ENCODE data around the gene UBQLN4. TPM values are rescaled to one million over a fixed set of nuclear protein-coding genes. Genes with fewer than 3 reads are reported as not detected.
"Not testable (repeated sequence)": the region's sequence is repeated elsewhere in the genome, so short reads cannot be mapped to it uniquely, and the experiment has no call there.

The UBQLN4 gene
- total RNA-seq, 1 experiment from 2014 or later: 37.7 TPM

DNA sequence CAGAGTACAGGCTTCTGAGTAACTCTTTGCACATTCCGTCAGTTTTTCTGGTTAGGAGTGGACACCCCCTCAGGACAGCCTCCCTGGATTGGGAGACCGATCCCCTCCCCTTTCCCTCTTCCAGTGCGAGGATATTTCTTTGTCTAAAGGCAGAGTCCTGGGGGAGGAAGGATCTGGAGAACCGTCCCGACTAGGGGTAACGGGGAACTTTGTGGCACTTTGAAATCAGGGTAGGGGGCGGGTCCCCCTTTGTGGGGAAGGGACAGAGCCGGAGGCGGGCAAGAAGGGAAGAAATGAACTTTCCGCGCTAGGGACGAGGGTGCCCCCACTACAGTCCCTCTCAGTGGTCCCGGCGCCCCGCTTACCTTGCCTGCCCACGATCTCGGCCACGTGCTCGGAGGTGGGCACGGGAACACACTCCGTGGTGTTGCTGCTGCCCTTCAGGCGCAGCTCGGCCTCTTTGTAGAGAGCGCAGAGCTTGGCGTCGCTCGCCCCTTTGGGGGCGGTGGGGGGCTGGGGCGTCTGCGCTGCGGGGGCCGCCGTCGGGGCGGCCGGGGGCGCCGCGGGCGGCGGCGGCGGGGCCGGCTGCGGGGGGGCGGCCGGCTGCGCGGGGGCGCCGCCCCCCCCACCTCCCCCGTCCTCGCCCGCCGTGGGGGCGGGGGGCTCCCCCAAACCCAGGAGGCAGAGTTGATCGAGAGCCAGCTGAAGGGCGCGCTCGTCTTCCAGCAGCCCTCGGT is 27.8 kb upstream of the UBQLN4 start:
- no peak for DNase-seq (ENCODE audit: low read depth)

DNA sequence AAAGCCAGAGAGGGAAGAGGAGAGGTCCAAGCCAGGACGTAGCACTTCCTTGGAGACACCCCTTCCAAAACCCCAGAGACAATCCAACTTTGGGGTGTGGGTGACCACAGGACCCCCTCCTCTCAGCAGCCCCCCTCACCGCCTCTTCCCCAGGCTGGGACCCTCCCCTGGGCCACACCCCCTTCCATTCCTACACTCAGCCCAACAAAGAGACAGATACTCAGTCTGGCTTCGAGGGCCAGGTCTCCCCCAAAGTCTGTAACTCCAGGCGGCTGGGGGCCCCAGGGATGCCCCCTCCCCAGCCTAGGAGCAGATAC is 27.2 kb upstream of the UBQLN4 start:
- no peak for DNase-seq (ENCODE audit: low read depth)

DNA sequence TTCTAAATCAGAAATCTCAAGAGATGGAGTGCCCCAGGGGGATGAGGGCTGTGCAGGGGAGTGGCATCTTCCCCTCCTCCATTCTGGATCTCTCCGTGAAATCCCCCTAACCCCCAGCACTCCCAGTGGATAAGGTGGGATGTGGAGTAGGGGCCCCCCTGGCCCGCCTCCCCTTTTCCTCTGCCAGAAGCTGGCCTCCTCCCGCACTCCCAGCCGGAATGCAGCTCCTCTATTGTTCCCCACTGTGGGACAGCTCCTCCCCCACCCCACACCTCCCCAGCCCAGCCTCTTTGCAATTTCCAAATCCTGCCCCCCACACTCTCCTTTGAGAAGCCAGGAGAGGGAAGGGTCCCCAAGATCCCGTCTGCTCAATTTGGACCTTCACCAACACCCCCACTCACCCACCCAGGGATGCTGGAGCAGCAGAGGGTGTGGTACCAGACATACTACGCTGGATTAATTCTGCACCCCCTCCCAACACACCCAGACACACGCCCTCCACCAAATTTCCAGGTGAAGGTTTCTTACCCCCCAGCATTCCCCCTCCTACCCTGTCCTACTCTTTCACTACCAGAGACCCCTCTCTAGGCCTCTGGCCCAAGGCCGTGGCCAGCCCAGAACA is 26.8 kb upstream of the UBQLN4 start:
- DNase-seq (ENCODE audit: low read depth): no peak

- DNase-seq (ENCODE audit: low read depth): no peak
These were observed 26.2 kb upstream of the UBQLN4 start for GRCh38 chr1:156079762-156080161.

DNA sequence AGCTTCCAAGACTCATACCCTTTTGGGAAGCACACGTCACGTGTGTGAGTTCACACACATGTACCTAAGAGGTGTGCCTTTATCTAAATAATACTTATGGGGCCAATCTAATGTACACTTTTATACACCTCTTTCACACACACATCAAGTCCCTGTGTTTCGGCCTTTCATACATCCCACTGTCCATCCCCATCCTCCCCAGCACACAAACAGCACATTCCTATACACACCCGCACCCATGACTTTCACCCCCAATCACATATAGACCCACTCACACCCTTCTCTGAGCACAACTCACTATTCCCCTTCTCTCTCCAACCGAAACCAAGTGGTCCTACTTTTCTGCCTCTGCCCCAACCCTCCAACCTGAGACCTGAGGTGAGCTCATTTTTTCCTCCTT is 25.1 kb upstream of the UBQLN4 start:
- DNase-seq (ENCODE audit: low read depth): no peak

- no peak for DNase-seq (ENCODE audit: low read depth)
These were observed 23.8 kb upstream of the UBQLN4 start for GRCh38 chr1:156077430-156077760.

- no peak for DNase-seq (ENCODE audit: low read depth)
These were observed 23.2 kb upstream of the UBQLN4 start for GRCh38 chr1:156076609-156077429.

DNA sequence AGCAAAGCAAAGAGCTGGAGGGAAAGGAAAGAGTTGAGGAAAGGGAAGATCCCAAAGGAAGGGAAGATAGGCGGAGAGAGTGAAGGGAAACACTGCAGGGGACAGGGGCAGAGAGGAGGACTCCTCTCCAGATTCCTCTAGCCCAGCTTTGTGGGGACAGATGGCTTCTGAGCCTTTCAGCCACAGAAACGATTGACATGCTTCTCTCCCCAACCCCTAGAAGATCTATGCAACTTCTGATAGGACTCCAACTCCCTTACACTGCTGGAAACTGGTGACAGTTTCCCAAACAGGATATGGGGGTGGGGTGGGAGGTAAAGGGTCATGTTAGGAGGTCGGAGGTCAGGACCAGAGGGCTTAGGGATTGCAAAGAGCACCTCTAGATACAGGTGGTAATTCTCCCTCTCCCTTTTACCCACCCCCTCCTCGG is 22.2 kb upstream of the UBQLN4 start:
- DNase-seq (ENCODE audit: low read depth): no peak

- DNase-seq (ENCODE audit: low read depth): no peak
These were observed 21.6 kb upstream of the UBQLN4 start for GRCh38 chr1:156075162-156075561.

- DNase-seq (ENCODE audit: low read depth): no peak
These were observed 21.1 kb upstream of the UBQLN4 start for GRCh38 chr1:156074661-156075060.

DNA sequence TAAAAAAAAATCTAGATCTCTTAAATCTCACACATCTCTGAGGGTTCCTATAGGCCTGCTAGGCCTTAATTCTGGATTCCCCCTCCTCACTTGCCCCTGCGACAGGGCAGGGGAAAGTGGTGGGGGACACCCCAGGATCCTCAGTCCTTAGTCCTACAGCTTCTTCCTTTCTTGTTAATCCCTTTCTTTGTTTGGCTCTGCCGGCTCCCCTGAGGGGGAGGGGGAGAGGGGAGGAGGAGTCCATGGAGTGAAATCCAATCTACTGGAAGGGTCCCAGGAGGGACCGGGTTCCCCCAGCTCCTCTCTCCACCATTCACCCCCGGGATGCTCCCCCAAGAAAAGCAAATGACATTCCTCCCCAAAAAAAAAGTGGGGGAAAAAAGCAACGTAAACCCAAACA is 20.1 kb upstream of the UBQLN4 start:
- DNase-seq (ENCODE audit: low read depth): no peak

DNA sequence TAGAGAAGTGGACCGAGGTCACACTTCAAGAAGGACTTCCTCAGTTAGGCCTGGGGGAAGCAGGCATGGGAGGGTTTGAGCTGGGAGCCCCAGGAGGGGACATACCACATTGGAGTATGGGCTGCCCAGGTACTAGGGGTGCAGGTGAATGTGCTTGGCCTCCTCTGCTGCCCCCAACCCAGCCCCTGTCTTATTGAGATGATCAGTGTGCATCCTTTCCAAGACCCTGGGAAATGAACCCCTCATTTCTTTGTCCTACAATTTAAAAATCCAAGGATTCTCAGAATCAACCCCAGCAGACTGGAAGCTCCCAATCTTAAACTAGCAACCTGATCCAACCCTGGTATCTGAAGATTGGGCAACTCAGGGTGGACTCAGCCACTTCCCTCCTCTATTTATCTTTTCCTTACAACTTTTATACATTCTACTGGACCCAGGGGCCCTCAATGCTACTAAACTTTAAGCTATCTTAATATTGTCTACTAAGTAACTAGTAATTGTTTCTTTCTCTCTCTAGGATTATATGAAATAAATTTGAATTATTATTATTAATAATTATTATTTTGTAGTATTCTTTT is 19.6 kb upstream of the UBQLN4 start:
- no peak for DNase-seq (ENCODE audit: low read depth)

GRCh38 chr1:156072251-156072650 is 18.7 kb upstream of the UBQLN4 start:
- DNase-seq (ENCODE audit: low read depth): no peak

DNA sequence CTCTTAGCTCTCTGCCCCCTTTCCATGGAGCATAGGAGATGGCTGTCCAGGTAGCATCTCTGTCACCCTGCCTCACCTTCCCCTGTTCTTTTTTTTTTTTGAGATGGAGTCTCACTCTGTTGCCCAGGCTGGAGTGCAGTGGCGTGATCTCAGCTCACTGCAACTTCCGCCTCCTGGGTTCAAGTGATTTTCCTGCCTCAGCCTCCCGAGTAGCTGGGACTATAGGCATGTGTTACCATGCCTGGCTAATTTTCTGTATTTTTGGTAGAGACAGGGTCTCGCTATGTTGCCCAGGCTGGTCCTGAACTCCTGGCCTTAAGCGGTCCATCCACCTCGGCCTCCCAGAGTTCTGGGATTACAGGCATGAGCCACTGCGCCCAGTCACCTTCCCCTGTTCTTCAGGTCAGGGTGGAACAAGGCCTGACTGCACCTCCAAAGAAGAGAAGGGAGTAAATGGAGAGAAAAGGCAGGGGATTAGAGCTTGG is 17.8 kb upstream of the UBQLN4 start:
- not testable (repeated sequence) for DNase-seq (ENCODE audit: low read depth)

DNA sequence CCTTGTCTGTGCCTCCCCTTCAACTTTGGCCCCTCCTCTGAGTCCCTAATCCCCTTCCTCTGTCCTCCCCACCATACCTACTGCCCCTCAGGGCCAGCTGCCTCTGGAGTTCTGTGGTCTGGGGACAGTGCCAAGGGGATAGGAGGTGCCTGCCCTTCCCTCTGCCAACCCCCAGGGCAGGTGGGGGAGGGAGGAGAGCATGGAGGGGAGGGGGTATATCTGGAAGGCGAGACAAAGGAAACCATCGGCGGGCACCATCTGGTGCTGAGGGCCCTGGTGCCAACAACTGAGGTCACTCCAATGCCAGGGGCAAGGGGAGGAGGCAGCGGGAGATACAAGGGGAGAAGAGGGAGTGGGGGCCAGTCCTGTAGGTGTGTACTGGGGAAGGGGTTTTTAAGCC is 16.9 kb upstream of the UBQLN4 start:
- no peak for DNase-seq (ENCODE audit: low read depth)

- no peak for DNase-seq (ENCODE audit: low read depth)
These were observed 16.2 kb upstream of the UBQLN4 start for GRCh38 chr1:156069490-156070455.

DNA sequence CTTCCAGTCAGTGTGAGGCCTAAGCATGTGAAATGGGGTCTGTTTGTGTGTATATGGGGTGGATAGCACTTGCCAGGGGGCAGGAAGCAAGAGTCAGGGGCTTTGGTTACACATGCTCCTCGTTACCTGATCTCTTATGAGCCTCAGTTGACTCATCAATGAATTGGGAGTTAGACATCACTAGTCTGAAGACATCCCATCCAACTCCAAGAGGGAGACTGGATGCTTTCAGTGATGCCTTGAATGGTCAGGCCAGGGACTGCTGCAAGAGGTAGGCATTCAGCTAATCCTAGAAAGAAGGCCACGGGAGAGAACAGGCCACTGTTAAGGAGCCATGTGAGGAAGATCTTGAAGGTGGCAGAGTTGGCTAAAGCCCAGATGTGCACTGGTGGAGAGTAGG is 13.7 kb upstream of the UBQLN4 start:
- DNase-seq (ENCODE audit: low read depth): no peak

- DNase-seq (ENCODE audit: low read depth): no peak
These were observed 12.3 kb upstream of the UBQLN4 start for GRCh38 chr1:156065871-156066270.

DNA sequence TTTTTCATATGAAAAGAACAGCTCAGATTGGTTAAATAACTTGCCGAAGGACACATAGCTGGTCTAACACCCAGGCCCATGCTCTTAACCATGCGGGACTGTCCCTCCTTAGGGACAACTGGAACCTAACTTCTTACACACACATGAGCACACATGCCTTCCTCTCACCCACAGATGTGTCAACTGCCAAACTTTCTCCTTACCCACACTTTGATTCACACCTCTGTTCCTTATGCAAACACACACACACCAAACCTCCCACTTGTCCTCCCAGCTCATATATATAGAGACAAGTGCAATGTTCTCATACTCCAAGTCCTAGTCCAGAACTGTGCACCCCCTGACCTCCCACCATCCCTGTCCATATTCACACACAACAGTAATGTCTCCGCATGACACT is 11.6 kb upstream of the UBQLN4 start:
- no peak for DNase-seq (ENCODE audit: low read depth)

GRCh38 chr1:156064615-156065014 is 11.0 kb upstream of the UBQLN4 start:
- DNase-seq (ENCODE audit: low read depth): no peak

- DNase-seq (ENCODE audit: low read depth): no peak
These were observed 10.3 kb upstream of the UBQLN4 start for GRCh38 chr1:156063997-156064285.

All from LHCN-M2 (cell line).